ENCODE measurements around the gene MS4A5. TPM values are rescaled to one million over a fixed set of nuclear protein-coding genes. Genes with fewer than 3 reads are reported as not detected.

MS4A5 gene
- total and polyA plus RNA-seq, 8 donors: 0.23 to 0.33 TPM; not detected in 6

- no peak for ATAC-seq
- Histone ChIP-seq H3K27ac (no peak overlapping the region), H3K9me3 (no peaks in the 10 kb centered on the region), H3K36me3 (no peaks in the 10 kb centered on the region), H3K27me3 (no peaks in the 10 kb centered on the region), H3K4me3 (no peak overlapping the region), H3K4me1 (no peaks in the 10 kb centered on the region)
- DNase-seq: no peak
- no peak for TF ChIP-seq CTCF (IDR thresholded peaks at IDR 0.05)
- intact Hi-C loops (cut with DNase I): no loop called here
These were observed 64.1 kb downstream of the MS4A5 start for GRCh38 chr11:60493454-60493853.

Other genes with a start within 250 kb of the MS4A5 start
- gene MS4A6A, start 246.5 kb upstream of the MS4A5 start, total RNA-seq: 100 to 1,000 TPM; 128 to 143 TPM
- 10 to 100 TPM; 19.8 to 37.5 (median 26.7) TPM for gene MS4A6A, start 246.5 kb upstream of the MS4A5 start, polyA plus RNA-seq (ENCODE audit: insufficient read length in 6 of 6)
- gene MS4A4E, start 186.4 kb upstream of the MS4A5 start, total RNA-seq: 1 to 10 TPM; 1.4 to 2.1 TPM
- gene MS4A4E, start 186.4 kb upstream of the MS4A5 start, polyA plus RNA-seq (ENCODE audit: insufficient read length in 6 of 6): 1 to 10 TPM; 1.2 to 3.0 (median 2.2) TPM
- gene MS4A4A, start 148.9 kb upstream of the MS4A5 start, total RNA-seq: 10 to 100 TPM; 57.5 to 93.6 TPM
- 10 to 100 TPM in 5 of 6 donors, 1 to 10 TPM in 1; 7.4 to 15.4 (median 12.8) TPM for gene MS4A4A, start 148.9 kb upstream of the MS4A5 start, polyA plus RNA-seq (ENCODE audit: insufficient read length in 6 of 6)
- 1 to 10 TPM in 1 of 2 donors, under 1 TPM in 1; 0.87 to 4.0 TPM for gene MS4A6E, start 102.3 kb upstream of the MS4A5 start, total RNA-seq
- gene MS4A6E, start 102.3 kb upstream of the MS4A5 start, polyA plus RNA-seq (ENCODE audit: insufficient read length in 6 of 6): not detected
- gene MS4A7, start 51.0 kb upstream of the MS4A5 start, total RNA-seq: 100 to 1,000 TPM in 1 of 2 donors, 10 to 100 TPM in 1; 80.6 to 143 TPM
- gene MS4A7, start 51.0 kb upstream of the MS4A5 start, polyA plus RNA-seq (ENCODE audit: insufficient read length in 6 of 6): 10 to 100 TPM; 11.5 to 20.3 (median 14.2) TPM
- 1 to 10 TPM; 3.7 to 4.1 TPM for gene MS4A14, start 33.1 kb upstream of the MS4A5 start, total RNA-seq
- gene MS4A14, start 33.1 kb upstream of the MS4A5 start, polyA plus RNA-seq (ENCODE audit: insufficient read length in 6 of 6): under 1 TPM; 0.30 to 0.83 (median 0.64) TPM
- gene MS4A1, start 26.3 kb downstream of the MS4A5 start, total RNA-seq: 1 to 10 TPM in 1 of 2 donors, under 1 TPM in 1; 0.73 to 1.7 TPM
- gene MS4A1, start 26.3 kb downstream of the MS4A5 start, polyA plus RNA-seq (ENCODE audit: insufficient read length in 6 of 6): 1 to 10 TPM in 4 of 6 donors, under 1 TPM in 2; 0.36 to 2.1 (median 1.1) TPM
- gene MS4A12, start 63.2 kb downstream of the MS4A5 start, total RNA-seq: not detected
- not detected for gene MS4A12, start 63.2 kb downstream of the MS4A5 start, polyA plus RNA-seq (ENCODE audit: insufficient read length in 6 of 6)
- gene MS4A13, start 85.8 kb downstream of the MS4A5 start, total RNA-seq: not detected
- gene MS4A13, start 85.8 kb downstream of the MS4A5 start, polyA plus RNA-seq (ENCODE audit: insufficient read length in 6 of 6): not detected